Parathyroid adenoma (tissue), 2 donors: ENCODE results near the gene PCDHGB2.
A peak's percentile ranks its signal among the peaks of the same experiment; 100 is the strongest.

ENCODE experiments used
- H2AFZ ChIP-seq: fragments of 300-600 bp; sonication (generic); one replicate; pipeline ENCODE4 v1.7.0; 2017; ENCODE audit warnings: antibody characterized with exemption, mild to moderate bottlenecking
- H3K27ac ChIP-seq: fragments of 300-600 bp; sonication (generic); one replicate; pipeline ENCODE4 v1.7.0; 2017
- H3K27me3 ChIP-seq: fragments of 300-600 bp; sonication (generic); one replicate; pipeline ENCODE4 v1.7.0; 2017; ENCODE audit warnings: low read length; ENCODE audit not compliant: control insufficient read depth, insufficient read depth
- H3K36me3 ChIP-seq: fragments of 300-600 bp; sonication (generic); one replicate; pipeline ENCODE4 v1.7.0; 2017; ENCODE audit warnings: low read length; ENCODE audit not compliant: control insufficient read depth, insufficient read depth
- H3K4me1 ChIP-seq: fragments of 300-600 bp; sonication (generic); one replicate; pipeline ENCODE4 v1.7.0; 2017; ENCODE audit warnings: control low read depth
- H3K4me2 ChIP-seq: fragments of 300-600 bp; sonication (generic); one replicate; pipeline ENCODE4 v1.7.0; 2017; ENCODE audit warnings: low read length
- H3K4me3 ChIP-seq: fragments of 300-600 bp; sonication (generic); one replicate; pipeline ENCODE4 v1.7.0; 2017; ENCODE audit warnings: low read depth, low read length
- H3K79me2 ChIP-seq: fragments of 300-600 bp; sonication (generic); one replicate; pipeline ENCODE4 v1.7.0; 2017; ENCODE audit warnings: control low read depth
- H3K9ac ChIP-seq: fragments of 300-600 bp; sonication (generic); one replicate; pipeline ENCODE4 v1.7.0; 2017; ENCODE audit warnings: mild to moderate bottlenecking
- H3K9me3 ChIP-seq: fragments of 300-600 bp; sonication (generic); one replicate; pipeline ENCODE4 v1.7.0; 2017; ENCODE audit warnings: low read length; ENCODE audit not compliant: control insufficient read depth
- CTCF ChIP-seq: fragments of 300-600 bp; sonication (generic); IDR thresholded peaks from one replicate; pipeline ENCODE4 v1.7.0; 2017; ENCODE audit warnings: antibody characterized with exemption, mild to moderate bottlenecking
- donor health status: primary hyperparathyroidism.

PCDHGB2 gene

GRCh38 chr5:141320225-141321169 is 39.3 kb upstream of the PCDHGB2 start, which contains the start of gene TAF7:
Gene TAF7, minus strand, starts transcription at chr5:141320784. Its CDS starts 740 bp downstream, at chr5:141320044.
- Histone ChIP-seq H3K79me2 (peaks cover 13% of the 10 kb centered on the region), H3K27me3 (no peaks in the 10 kb centered on the region), H3K4me3 (peak within 1 kb of the TSS; percentile 97), H3K9ac (peak within 1 kb of the TSS; percentile 87), H3K4me2 (peak within 1 kb of the TSS; percentile 96), H3K27ac (peak within 1 kb of the TSS; percentile 96), H3K9me3 (peaks cover 30% of the 10 kb centered on the region), H2AFZ (peak within 1 kb of the TSS; percentile 81), H3K36me3 (peaks cover 41% of the 10 kb centered on the region), H3K4me1 (peaks cover 5% of the 10 kb centered on the region)
- peak; percentile 96 for TF ChIP-seq CTCF

- no peak overlapping the region for H2AFZ ChIP-seq
- no peaks in the 10 kb centered on the region for H3K27me3 ChIP-seq
- no peak overlapping the region for H3K4me3 ChIP-seq
- H3K4me2 ChIP-seq: no peak overlapping the region
- peaks cover 30% of the 10 kb centered on the region for H3K9me3 ChIP-seq
- H3K79me2 ChIP-seq: peaks cover 13% of the 10 kb centered on the region
- TF ChIP-seq CTCF: no peak
- peaks cover 5% of the 10 kb centered on the region for H3K4me1 ChIP-seq
- H3K27ac ChIP-seq: no peak overlapping the region
- no peak overlapping the region for H3K9ac ChIP-seq
- H3K36me3 ChIP-seq: peaks cover 32% of the 10 kb centered on the region
Observed at GRCh38 chr5:141322261-141322660, 37.5 kb upstream of the PCDHGB2 start.

DNA sequence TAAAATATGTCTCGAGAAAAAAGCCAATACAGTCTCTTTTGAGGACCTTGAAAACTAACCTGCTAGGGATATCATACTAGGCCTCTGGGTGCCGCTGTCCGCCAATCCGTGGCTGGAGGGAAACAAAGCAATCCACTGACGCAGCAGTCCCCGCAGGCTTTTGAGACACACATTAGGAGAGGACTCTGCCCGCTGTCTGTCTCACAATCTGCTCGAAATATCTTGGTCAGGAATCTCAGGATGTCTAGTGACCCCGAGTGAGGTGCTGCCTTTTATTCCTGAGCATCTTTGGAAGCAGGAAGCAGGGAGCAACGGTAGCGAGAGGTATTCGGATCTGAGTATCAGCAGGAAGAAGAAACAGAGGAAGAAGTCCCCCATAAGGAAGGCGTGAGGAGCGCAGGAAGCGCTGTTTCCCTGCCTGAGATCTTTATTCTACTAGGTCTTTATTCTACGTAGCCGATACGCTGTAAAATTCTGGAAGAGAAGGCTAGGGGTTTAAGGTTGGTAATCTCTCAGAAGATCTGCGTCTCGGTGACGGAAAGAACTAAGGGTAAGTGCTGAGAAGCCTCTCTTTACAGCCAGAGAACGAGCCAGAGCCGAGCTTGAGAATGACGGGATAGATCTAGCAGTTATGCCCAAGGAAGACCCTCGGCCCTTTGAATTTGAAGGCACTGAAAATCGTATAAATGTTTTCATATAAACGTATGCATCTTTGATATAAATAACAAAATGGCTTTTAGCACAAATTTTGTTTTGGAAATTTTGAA is 33.5 kb upstream of the PCDHGB2 start:
- H2AFZ ChIP-seq: peak overlapping the region; percentile 87
- peaks cover 5% of the 10 kb centered on the region for H3K36me3 ChIP-seq
- peaks cover 1% of the 10 kb centered on the region for H3K9me3 ChIP-seq
- peak overlapping the region; percentile 52 for H3K4me3 ChIP-seq
- no peaks in the 10 kb centered on the region for H3K4me1 ChIP-seq
- no peaks in the 10 kb centered on the region for H3K79me2 ChIP-seq
- H3K9ac ChIP-seq: peak overlapping the region; percentile 16
- TF ChIP-seq CTCF: peak; percentile 71
- H3K27me3 ChIP-seq: no peaks in the 10 kb centered on the region
- peak overlapping the region; percentile 84 for H3K27ac ChIP-seq
- H3K4me2 ChIP-seq: peak overlapping the region; percentile 67

- Histone ChIP-seq H3K79me2 (no peaks in the 10 kb centered on the region), H3K4me3 (no peak overlapping the region), H3K4me2 (no peak overlapping the region), H3K36me3 (no peaks in the 10 kb centered on the region), H3K27me3 (no peaks in the 10 kb centered on the region), H3K4me1 (no peaks in the 10 kb centered on the region), H2AFZ (no peak overlapping the region), H3K9me3 (no peaks in the 10 kb centered on the region), H3K27ac (no peak overlapping the region), H3K9ac (no peak overlapping the region)
- no peak for TF ChIP-seq CTCF
Observed at GRCh38 chr5:141328231-141328630, 31.6 kb upstream of the PCDHGB2 start.
